ENCODE results near the gene PIK3R1. TPM values are rescaled to one million over a fixed set of nuclear protein-coding genes. Genes with fewer than 3 reads are reported as not detected.

PIK3R1 gene
- total and polyA plus RNA-seq, 2 experiments from 2014 or later: 5.9 to 9.8 TPM

DNA sequence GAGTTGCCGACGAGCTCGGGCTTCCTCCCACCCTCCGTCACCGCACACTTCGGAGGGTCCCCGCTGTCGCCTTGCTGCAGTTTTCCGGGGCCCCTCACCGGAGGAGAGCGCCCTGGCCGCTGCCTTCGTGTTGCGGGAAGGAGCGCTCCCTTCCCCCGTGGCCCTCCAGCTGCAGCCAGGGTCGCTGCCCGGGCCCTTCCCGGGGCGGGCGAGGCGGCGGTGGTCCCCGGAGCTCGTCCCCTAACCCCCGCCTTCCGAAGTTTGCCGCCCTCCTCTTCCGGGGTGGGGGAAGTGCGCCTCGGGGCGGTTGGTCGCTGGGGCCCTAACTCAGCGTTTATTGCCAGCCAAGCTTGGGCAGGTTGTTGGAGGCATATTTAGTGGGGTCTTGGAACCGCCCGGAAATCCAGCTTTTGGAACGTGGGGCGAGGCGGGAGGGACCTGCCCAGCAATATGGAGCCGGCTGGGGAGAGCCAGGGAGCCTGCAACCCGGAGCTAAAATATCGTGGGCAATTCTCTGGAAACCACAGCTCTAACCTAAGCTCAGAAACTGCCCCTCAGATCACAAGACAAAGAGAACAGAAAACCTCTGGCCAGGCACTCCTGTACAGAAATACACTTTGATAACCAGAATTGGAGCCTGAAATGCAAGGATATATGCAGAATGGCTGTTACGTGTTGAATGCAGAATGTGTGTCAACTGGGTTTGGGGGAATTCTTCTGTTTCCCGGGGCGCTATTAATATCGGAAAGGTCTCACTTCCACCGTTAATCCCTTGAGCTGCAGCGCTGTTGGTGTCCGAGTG lies 890 bp downstream of the PIK3R1 start:
- Histone ChIP-seq H3K9me2 (ENCODE audit: insufficient read depth) (no peaks in the 10 kb centered on the region; the same call in 1 of the 2 replicates), H3K79me2 (replicated peaks; ENCODE audit: insufficient read depth) (peaks cover 40% of the 10 kb centered on the region), H3F3A (replicated peaks; ENCODE audit: low read depth) (no peaks in the 10 kb centered on the region), H3K27ac (ENCODE audit: low read depth) (no peak overlapping the region), H3K27me3 (ENCODE audit: insufficient read depth) (peaks cover 74% of the 10 kb centered on the region), H4K20me1 (replicated peaks; ENCODE audit: insufficient read depth) (peaks cover 26% of the 10 kb centered on the region), H3K4me3 (peak overlapping the region; percentile 84), H2AFZ (no peak overlapping the region), H3K4me2 (peak overlapping the region; percentile 96), H3K4me1 (ENCODE audit: insufficient read depth) (peaks cover 14% of the 10 kb centered on the region), H3K36me3 (ENCODE audit: insufficient read depth) (0 out of 2 replicates have a peak, but pooled peaks cover 2% of the 10 kb centered on the region)
- Mint-ChIP-seq H3K36me3 (ENCODE audit: low read depth) (peaks cover 6% of the 10 kb centered on the region), H3K27ac (no peak overlapping the region), H3K27me3 (ENCODE audit: insufficient read depth, low read depth, poor library complexity) (peaks cover 31% of the 10 kb centered on the region), H3K4me3 (peak overlapping the region; percentile 79), H3K9me3 (peaks cover 14% of the 10 kb centered on the region), H3K4me1 (peaks cover 23% of the 10 kb centered on the region)
- peak; percentile 28 for ATAC-seq
- peak; percentile 55 for DNase-seq (ENCODE audit: low spot score)
- TF ChIP-seq ETS1 (IDR thresholded peaks at IDR 0.05): peak; percentile 28; the same call in 1 of the 2 replicates
- TF ChIP-seq, protein P1, sequence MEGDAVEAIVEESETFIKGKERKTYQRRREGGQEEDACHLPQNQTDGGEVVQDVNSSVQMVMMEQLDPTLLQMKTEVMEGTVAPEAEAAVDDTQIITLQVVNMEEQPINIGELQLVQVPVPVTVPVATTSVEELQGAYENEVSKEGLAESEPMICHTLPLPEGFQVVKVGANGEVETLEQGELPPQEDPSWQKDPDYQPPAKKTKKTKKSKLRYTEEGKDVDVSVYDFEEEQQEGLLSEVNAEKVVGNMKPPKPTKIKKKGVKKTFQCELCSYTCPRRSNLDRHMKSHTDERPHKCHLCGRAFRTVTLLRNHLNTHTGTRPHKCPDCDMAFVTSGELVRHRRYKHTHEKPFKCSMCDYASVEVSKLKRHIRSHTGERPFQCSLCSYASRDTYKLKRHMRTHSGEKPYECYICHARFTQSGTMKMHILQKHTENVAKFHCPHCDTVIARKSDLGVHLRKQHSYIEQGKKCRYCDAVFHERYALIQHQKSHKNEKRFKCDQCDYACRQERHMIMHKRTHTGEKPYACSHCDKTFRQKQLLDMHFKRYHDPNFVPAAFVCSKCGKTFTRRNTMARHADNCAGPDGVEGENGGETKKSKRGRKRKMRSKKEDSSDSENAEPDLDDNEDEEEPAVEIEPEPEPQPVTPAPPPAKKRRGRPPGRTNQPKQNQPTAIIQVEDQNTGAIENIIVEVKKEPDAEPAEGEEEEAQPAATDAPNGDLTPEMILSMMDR (conservative IDR thresholded peaks at IDR 0.05; ENCODE audit: low read depth in 2 of 2): peak in 1 of 2 experiments; percentile 20; a peak in 1 of 4 replicates
- no peak for TF ChIP-seq REST (IDR thresholded peaks at IDR 0.05; ENCODE audit: unreplicated experiment)
- TF ChIP-seq ZNF462 (CRISPR knock-in tag; IDR thresholded peaks at IDR 0.05): no peak
- no peak for TF ChIP-seq ZNF331 (CRISPR knock-in tag; IDR thresholded peaks at IDR 0.05; ENCODE audit: low read depth)
- TF ChIP-seq POLR2AphosphoS5 (IDR thresholded peaks at IDR 0.05; ENCODE audit: low read depth): peak; percentile 49
- no peak for TF ChIP-seq JUNB (IDR thresholded peaks at IDR 0.05; ENCODE audit: unreplicated experiment)
- no peak for TF ChIP-seq EZH2phosphoT487 (IDR thresholded peaks at IDR 0.05; ENCODE audit: unreplicated experiment)
- no peak for TF ChIP-seq CREB1 (CRISPR knock-in tag; IDR thresholded peaks at IDR 0.05; ENCODE audit: low read depth)
- no peak for TF ChIP-seq NANOG (IDR thresholded peaks at IDR 0.05; ENCODE audit: borderline replicate concordance)
- TF ChIP-seq STAT1 (IDR thresholded peaks at IDR 0.05; ENCODE audit: unreplicated experiment): no peak
